SK-N-SH (cell line): Measurements from ENCODE around the gene VSIG8. TPM values are rescaled to one million over a fixed set of nuclear protein-coding genes. Genes with fewer than 3 reads are reported as not detected.

Experiments
- CTCF ChIA-PET: fragments of 300-600, 350-600 bp; formaldehyde crosslinking; extraction: SDS; loops from one replicate; lab custom pipeline; 2021; lab: Yijun Ruan, JAX
- POLR2A ChIA-PET: fragments of 350-600 bp; sonication (Branson Sonifier 250); formaldehyde crosslinking; extraction: SDS; loops from one replicate; lab custom pipeline; 2020; ENCODE audit warnings: antibody characterized with exemption, inconsistent platforms; lab: Yijun Ruan, JAX
- DNase-seq: peaks from one replicate; pipeline ENCODE4 v3.0.0; 2012
- H2AFZ ChIP-seq: fragments of 200-600 bp; sonication (generic); 2 replicates; pipeline ENCODE4 v1.8.1; 2016; ENCODE audit warnings: antibody characterized with exemption, mild to moderate bottlenecking, low read depth
- H3F3A ChIP-seq: fragments of 200-600 bp; sonication (generic); replicated peaks from 2 replicates; pipeline ENCODE3; 2016; ENCODE audit warnings: antibody characterized with exemption, mild to moderate bottlenecking; ENCODE audit not compliant: insufficient read depth
- H3K27ac ChIP-seq, 2 experiments: fragments of 200-500 bp in 1 of 2; fragments of 200-600 bp in 1 of 2; sonication (Bioruptor generic) in 1 of 2; sonication (generic), shearing (Covaris generic) in 1 of 2; 2 replicates each; pipeline versions ENCODE4 v1.5.1 to v1.6.1; 2014 to 2016; ENCODE audit warnings: low read depth in 2 of 2, inconsistent platforms in 1 of 2, low read length in 1 of 2, mild to moderate bottlenecking in 1 of 2, mixed read lengths in 1 of 2
- H3K27me3 ChIP-seq: fragments of 200-600 bp; sonication (generic), shearing (Covaris generic); 2 replicates; pipeline ENCODE4 v1.6.1; 2016; ENCODE audit warnings: mixed run types; ENCODE audit not compliant: insufficient read depth
- H3K36me3 ChIP-seq, 2 experiments: fragments of 200-500 bp in 1 of 2; fragments of 200-600 bp in 1 of 2; sonication (Bioruptor generic) in 1 of 2; sonication (generic) in 1 of 2; replicated peaks in 1 of 2; 2 replicates each; pipeline versions ENCODE3 to v1.5.1; 2014 to 2016; ENCODE audit warnings: low read length in 1 of 2, mild to moderate bottlenecking in 1 of 2; ENCODE audit not compliant: insufficient read depth in 2 of 2, control insufficient read depth in 1 of 2
- H3K4me1 ChIP-seq, 2 experiments: fragments of 200-500 bp in 1 of 2; fragments of 200-600 bp in 1 of 2; sonication (Bioruptor generic) in 1 of 2; sonication (generic), shearing (Covaris generic) in 1 of 2; 2 replicates each; pipeline versions ENCODE4 v1.5.1 to v1.6.1; 2014 to 2016; ENCODE audit warnings: low read depth in 1 of 2, low read length in 1 of 2, mixed run types in 1 of 2; ENCODE audit not compliant: insufficient read depth in 2 of 2, control insufficient read depth in 1 of 2
- H3K4me2 ChIP-seq: fragments of 200-600 bp; sonication (generic), shearing (Covaris generic); 2 replicates; pipeline ENCODE4 v1.6.1; 2017; ENCODE audit warnings: mixed run types
- H3K4me3 ChIP-seq, 2 experiments: fragments of 200-500 bp in 1 of 2; fragments of 200-600 bp in 1 of 2; sonication (Bioruptor generic) in 1 of 2; sonication (generic), shearing (Covaris generic) in 1 of 2; 2 replicates each; pipeline versions ENCODE4 v1.5.1 to v1.8.1; 2014 to 2016; ENCODE audit warnings: low read depth in 2 of 2, inconsistent platforms in 1 of 2, low read length in 1 of 2, mild to moderate bottlenecking in 1 of 2, mixed read lengths in 1 of 2, moderate library complexity in 1 of 2
- H3K79me2 ChIP-seq: fragments of 200-600 bp; sonication (generic); 2 replicates; pipeline ENCODE4 v1.8.1; 2017; ENCODE audit warnings: mild to moderate bottlenecking; ENCODE audit not compliant: insufficient read depth
- H3K9ac ChIP-seq: fragments of 200-600 bp; sonication (generic); 2 replicates; pipeline ENCODE4 v1.6.1; 2017; ENCODE audit warnings: mixed run types
- H3K9me2 ChIP-seq: fragments of 200-600 bp; sonication (generic); 2 replicates; pipeline ENCODE4 v1.6.1; 2017; ENCODE audit warnings: mixed run types
- H3K9me3 ChIP-seq: fragments of 200-600 bp; sonication (generic); 2 replicates; pipeline ENCODE4 v1.6.1; 2017; ENCODE audit warnings: mixed run types, mild to moderate bottlenecking, moderate library complexity
- H4K20me1 ChIP-seq: fragments of 200-600 bp; sonication (generic); 2 replicates; pipeline ENCODE4 v1.6.1; 2017; ENCODE audit warnings: mild to moderate bottlenecking, mixed run types; ENCODE audit not compliant: insufficient read depth
- CTCF ChIP-seq: fragments of 200-600 bp; sonication (generic); IDR thresholded peaks from 2 replicates; pipeline ENCODE4 v1.6.1; 2017; ENCODE audit warnings: antibody characterized with exemption, mild to moderate bottlenecking, moderate library complexity
- EP300 ChIP-seq, 2 experiments: IDR thresholded peaks; 2 replicates each; pipeline versions ENCODE4 v1.4.0 to v1.6.1; 2012; ENCODE audit warnings: borderline replicate concordance in 1 of 2, low read depth in 1 of 2, low read length in 1 of 2
- FOXM1 ChIP-seq: IDR thresholded peaks from 2 replicates; pipeline ENCODE4 v1.4.0; 2012; ENCODE audit warnings: low read depth, mild to moderate bottlenecking
- GABPA ChIP-seq: IDR thresholded peaks from 2 replicates; pipeline ENCODE4 v1.4.0; 2012; ENCODE audit warnings: low read depth, mild to moderate bottlenecking
- MEF2A ChIP-seq: IDR thresholded peaks from 2 replicates; pipeline ENCODE4 v1.4.0; 2012; ENCODE audit warnings: low read depth, borderline replicate concordance
- NFIC ChIP-seq: IDR thresholded peaks from 2 replicates; pipeline ENCODE4 v1.4.0; 2012; ENCODE audit warnings: borderline replicate concordance
- NRF1 ChIP-seq: IDR thresholded peaks from 2 replicates; pipeline ENCODE4 v1.6.1; 2012; ENCODE audit warnings: low read depth, mild to moderate bottlenecking, low read length
- PBX3 ChIP-seq: IDR thresholded peaks from 2 replicates; pipeline ENCODE4; 2012
- RAD21 ChIP-seq: IDR thresholded peaks from 2 replicates; pipeline ENCODE4 v1.6.1; 2012; ENCODE audit warnings: mild to moderate bottlenecking, low read length
- RCOR1 ChIP-seq: fragments of 150-350 bp; IDR thresholded peaks from 2 replicates; pipeline ENCODE4 v1.6.1; 2017; ENCODE audit warnings: antibody characterized with exemption, low read length
- REST ChIP-seq: IDR thresholded peaks from 2 replicates; pipeline ENCODE4 v1.6.1; 2012; ENCODE audit warnings: mild to moderate bottlenecking, low read depth, low read length, moderate library complexity
- RFX5 ChIP-seq: IDR thresholded peaks from 2 replicates; pipeline ENCODE4 v1.6.1; 2012; ENCODE audit warnings: mild to moderate bottlenecking, improper control_type of control experiment, low read length
- SMC3 ChIP-seq: IDR thresholded peaks from 2 replicates; pipeline ENCODE4 v1.6.1; 2012; ENCODE audit warnings: low read depth, low read length, improper control_type of control experiment
- TCF12 ChIP-seq: IDR thresholded peaks from 2 replicates; pipeline ENCODE4 v1.4.0; 2012
- USF2 ChIP-seq: fragments of 150-350 bp; IDR thresholded peaks from 2 replicates; pipeline ENCODE4 v1.6.1; 2017; ENCODE audit warnings: antibody characterized with exemption, low read length, low read depth, borderline replicate concordance
- ZBTB33 ChIP-seq: IDR thresholded peaks from 2 replicates; pipeline ENCODE4 v1.4.0; 2012; ENCODE audit warnings: low read depth, borderline replicate concordance
- WGBS: methylation state at CpG from one replicate; pipeline ENCODE4 v1.1.6; 2017; ENCODE audit warnings: low lambda C conversion rate; 5-methylcytosine and 5-hydroxymethylcytosine counted together
- polyA plus RNA-seq, 3 experiments: library from polyadenylated mRNA; depleted of rRNA; stranded (reverse); fragments of >200 nt; gene quantifications; 2 replicates each; pipeline ENCODE4 v1.2.3, GENCODE V29; 2012

Gene VSIG8
- polyA plus RNA-seq, 1 of the 3 experiments (the other 2 are of a cell fraction): not detected

- Histone ChIP-seq H3K27ac (no peak overlapping the region), H3K9ac (no peak overlapping the region)
- no peak for TF ChIP-seq USF2
- TF ChIP-seq CTCF: no peak
- TF ChIP-seq FOXM1: no peak
- no peak for TF ChIP-seq ZBTB33
- no peak for TF ChIP-seq EP300 (IDR thresholded peaks at IDR 0.05; ENCODE audit: borderline replicate concordance in 1 of 2, low read depth in 1 of 2, low read length in 1 of 2)
- TF ChIP-seq REST: no peak
- TF ChIP-seq SMC3: no peak
- no peak for TF ChIP-seq RFX5
- TF ChIP-seq GABPA: no peak
- TF ChIP-seq PBX3: no peak
- no peak for TF ChIP-seq NFIC
- no peak for TF ChIP-seq RAD21
- no peak for TF ChIP-seq TCF12
- no peak for TF ChIP-seq NRF1
- TF ChIP-seq MEF2A: no peak
- TF ChIP-seq RCOR1: no peak
- TF ChIP-seq, all 33 proteins: peak for 0
- CTCF ChIA-PET: interaction anchor here (0.9 to 8.8 kb wide), 7 partner anchors 9 to 105 kb away, joined by 3 to 41 read pairs (median 4); no protein-coding TSS in a partner anchor
- no peaks in the 10 kb centered on the region for H3F3A ChIP-seq
- no peak overlapping the region for H3K4me2 ChIP-seq
- no peaks in the 10 kb centered on the region for H3K9me2 ChIP-seq
- no peak overlapping the region for H3K4me3 ChIP-seq
- 64% methylated on average over 2 of the region's 2 CpGs for WGBS
- no peaks in the 10 kb centered on the region for H3K36me3 ChIP-seq
- POLR2A ChIA-PET: no interaction called here
- H3K27me3 ChIP-seq: no peaks in the 10 kb centered on the region
- DNase-seq: no peak
- no peaks in the 10 kb centered on the region for H4K20me1 ChIP-seq
- peaks cover 4 to 13% of the 10 kb centered on the region in 2 experiments; a peak in 2 of 4 replicates for H3K4me1 ChIP-seq
- H3K79me2 ChIP-seq: no peaks in the 10 kb centered on the region
- H3K9me3 ChIP-seq: no peaks in the 10 kb centered on the region
- no peak overlapping the region for H2AFZ ChIP-seq
These were observed 30.1 kb downstream of the VSIG8 start for GRCh38 chr1:159832309-159832708.
